KMS-11 (cell line): ENCODE results near the gene ANKRD6.

Experiments
- H2AFZ ChIP-seq: fragments of 200-600 bp; sonication (generic); 2 replicates; pipeline ENCODE4 v1.6.1; 2016; ENCODE audit warnings: antibody characterized with exemption, mixed run types, low read depth
- H3K27ac ChIP-seq: fragments of 200-600 bp; sonication (generic); 2 replicates; pipeline ENCODE4 v1.6.1; 2016; ENCODE audit warnings: mild to moderate bottlenecking, mixed run types
- H3K27me3 ChIP-seq: fragments of 200-600 bp; sonication (generic); 2 replicates; pipeline ENCODE4 v1.6.1; 2017; ENCODE audit warnings: mild to moderate bottlenecking, low read depth, mixed run types, moderate library complexity; ENCODE audit not compliant: insufficient read depth
- H3K36me3 ChIP-seq: fragments of 200-600 bp; sonication (generic); 2 replicates; pipeline ENCODE4 v1.6.1; 2017; ENCODE audit warnings: mild to moderate bottlenecking, mixed run types; ENCODE audit not compliant: insufficient read depth
- H3K4me1 ChIP-seq: fragments of 200-600 bp; sonication (generic); 2 replicates; pipeline ENCODE4 v1.6.1; 2016; ENCODE audit warnings: mild to moderate bottlenecking, low read depth, mixed run types; ENCODE audit not compliant: poor library complexity, severe bottlenecking
- H3K4me2 ChIP-seq: fragments of 200-600 bp; sonication (generic); 2 replicates; pipeline ENCODE4 v1.7.0; 2016; ENCODE audit warnings: mild to moderate bottlenecking, mixed run types
- H3K4me3 ChIP-seq: fragments of 200-600 bp; sonication (generic); IDR thresholded peaks from 2 replicates; pipeline ENCODE4 v1.6.1; 2017; ENCODE audit warnings: low read depth, low read length, mixed read lengths; ENCODE audit not compliant: insufficient read depth
- H3K79me2 ChIP-seq: fragments of 200-600 bp; sonication (generic); 2 replicates; pipeline ENCODE4 v1.6.1; 2016; ENCODE audit warnings: low read depth, mixed run types; ENCODE audit not compliant: insufficient read depth
- H3K9ac ChIP-seq: fragments of 200-600 bp; sonication (generic); 2 replicates; pipeline ENCODE4 v1.6.1; 2016; ENCODE audit warnings: mild to moderate bottlenecking, mixed run types
- H4K20me1 ChIP-seq: fragments of 200-600 bp; sonication (generic); 2 replicates; pipeline ENCODE4 v1.6.1; 2016; ENCODE audit warnings: mild to moderate bottlenecking, mixed run types; ENCODE audit not compliant: insufficient read depth
- CTCF ChIP-seq: fragments of 200-600 bp; sonication (generic); conservative IDR thresholded peaks from 2 replicates; pipeline ENCODE4 v1.6.1; 2017; ENCODE audit warnings: low read depth, mild to moderate bottlenecking, antibody characterized with exemption, low read length, moderate library complexity, mixed read lengths

The ANKRD6 gene

GRCh38 chr6:89583559-89583958 is 150.6 kb downstream of the ANKRD6 start:
- Histone ChIP-seq H3K4me1 (no peaks in the 10 kb centered on the region), H3K27ac (no peak overlapping the region), H3K79me2 (no peaks in the 10 kb centered on the region), H3K9ac (no peak overlapping the region), H3K4me3 (no peak overlapping the region), H3K36me3 (no peaks in the 10 kb centered on the region), H4K20me1 (no peaks in the 10 kb centered on the region), H3K4me2 (no peak overlapping the region), H3K27me3 (no peaks in the 10 kb centered on the region), H2AFZ (no peak overlapping the region)
- TF ChIP-seq CTCF: no peak

- Histone ChIP-seq H3K4me1 (no peaks in the 10 kb centered on the region), H2AFZ (no peak overlapping the region), H3K9ac (no peak overlapping the region), H3K4me3 (no peak overlapping the region), H4K20me1 (no peaks in the 10 kb centered on the region), H3K79me2 (no peaks in the 10 kb centered on the region), H3K36me3 (no peaks in the 10 kb centered on the region), H3K4me2 (no peak overlapping the region), H3K27me3 (no peaks in the 10 kb centered on the region), H3K27ac (no peak overlapping the region)
- TF ChIP-seq CTCF: no peak
Observed at GRCh38 chr6:89584539-89584938, 151.6 kb downstream of the ANKRD6 start.

GRCh38 chr6:89585154-89585553 is 152.2 kb downstream of the ANKRD6 start:
- Histone ChIP-seq H3K27me3 (no peaks in the 10 kb centered on the region), H3K79me2 (no peaks in the 10 kb centered on the region), H3K4me3 (no peak overlapping the region), H3K9ac (no peak overlapping the region), H3K36me3 (no peaks in the 10 kb centered on the region), H3K27ac (no peak overlapping the region), H3K4me2 (no peak overlapping the region), H2AFZ (no peak overlapping the region), H3K4me1 (no peaks in the 10 kb centered on the region), H4K20me1 (no peaks in the 10 kb centered on the region)
- TF ChIP-seq CTCF: no peak

GRCh38 chr6:89589297-89590025 is 156.5 kb downstream of the ANKRD6 start:
- TF ChIP-seq CTCF: no peak
- Histone ChIP-seq H3K4me1 (no peaks in the 10 kb centered on the region), H3K4me3 (no peak overlapping the region), H4K20me1 (no peaks in the 10 kb centered on the region), H3K27ac (no peak overlapping the region), H3K27me3 (no peaks in the 10 kb centered on the region), H2AFZ (no peak overlapping the region), H3K36me3 (no peaks in the 10 kb centered on the region), H3K4me2 (no peak overlapping the region), H3K79me2 (no peaks in the 10 kb centered on the region), H3K9ac (no peak overlapping the region)
